ENCODE results near the gene C9orf43. TPM values are rescaled to one million over a fixed set of nuclear protein-coding genes. Genes with fewer than 3 reads are reported as not detected.
A peak's percentile ranks its signal among the peaks of the same experiment; 100 is the strongest.

Gene C9orf43
- total and polyA plus RNA-seq, 4 experiments from 2014 or later: 0.41 to 0.87 (median 0.65) TPM

DNA sequence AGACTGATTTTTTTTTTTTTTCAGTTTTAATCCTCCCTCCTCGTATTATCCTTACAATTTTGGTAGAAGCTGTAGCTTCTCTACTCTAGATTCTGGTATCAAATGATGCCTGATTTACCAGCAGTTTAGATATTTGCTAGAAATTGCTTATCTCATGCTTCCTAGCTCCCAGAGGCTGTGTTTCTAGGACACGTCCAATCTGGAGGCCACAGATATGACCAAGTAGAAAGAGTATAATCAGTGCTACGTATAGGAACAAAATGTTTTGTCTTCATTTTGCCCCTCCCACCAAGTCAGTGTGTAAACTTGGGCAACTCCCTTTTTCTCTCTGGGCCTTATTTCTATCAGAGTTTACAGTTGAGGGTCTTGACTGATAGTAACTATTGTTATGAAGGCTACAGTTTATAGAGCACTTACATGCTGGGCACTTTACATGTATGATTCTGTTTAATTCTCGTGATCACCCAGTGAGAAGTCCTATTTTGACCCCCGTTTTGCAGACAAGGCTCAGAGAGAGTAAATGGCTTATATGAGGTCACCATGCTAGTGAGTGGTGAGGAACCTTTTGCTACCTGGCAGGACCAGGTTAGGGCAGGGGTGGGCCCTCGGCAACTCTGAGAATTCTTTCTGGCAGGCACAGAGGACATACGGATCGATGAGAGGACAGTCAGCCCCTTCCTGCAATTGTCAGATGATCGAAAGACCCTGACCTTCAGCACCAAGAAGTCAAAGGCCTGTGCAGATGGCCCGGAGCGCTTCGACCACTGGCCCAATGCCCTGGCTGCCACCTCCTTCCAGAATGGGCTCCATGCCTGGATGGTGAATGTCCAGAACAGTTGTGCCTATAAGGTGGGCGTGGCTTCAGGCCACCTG lies 41.3 kb upstream of the C9orf43 start:
- DNase-seq: no peak
- H3K27me3 ChIP-seq (ENCODE audit: insufficient read depth, low read length): no peaks in the 10 kb centered on the region
- Mint-ChIP-seq H3K27me3 (no peaks in the 10 kb centered on the region), H3K4me1 (no peaks in the 10 kb centered on the region), H3K4me3 (no peak overlapping the region), H3K27ac (peak overlapping the region in 1 of 7 donors; percentile 47), H3K36me3 (peaks cover 0 to 12% of the 10 kb centered on the region in 2 donors), H3K9me3 (peaks cover 0 to 2% (median 0%) of the 10 kb centered on the region in 8 donors)
- no peaks in the 10 kb centered on the region for H3K4me1 ChIP-seq (ENCODE audit: insufficient read depth, low read length)
- intact Hi-C loops (cut with micrococcal nuclease): no loop called here
- no peak overlapping the region for H3K27ac ChIP-seq (ENCODE audit: low read depth, low read length)
- no peaks in the 10 kb centered on the region for H3K9me3 ChIP-seq (ENCODE audit: control insufficient read depth in 1 of 2, low read length in 2 of 2)
- ChIA-PET POLR2A (ENCODE audit: partially characterized antibody) (no interaction called here), CTCF (ENCODE audit: partially characterized antibody) (no interaction called here)
- no peak overlapping the region for H3K4me3 ChIP-seq (ENCODE audit: low read length in 2 of 2)
- peaks cover 14% of the 10 kb centered on the region for H3K36me3 ChIP-seq (ENCODE audit: insufficient read depth, low read length)

DNA sequence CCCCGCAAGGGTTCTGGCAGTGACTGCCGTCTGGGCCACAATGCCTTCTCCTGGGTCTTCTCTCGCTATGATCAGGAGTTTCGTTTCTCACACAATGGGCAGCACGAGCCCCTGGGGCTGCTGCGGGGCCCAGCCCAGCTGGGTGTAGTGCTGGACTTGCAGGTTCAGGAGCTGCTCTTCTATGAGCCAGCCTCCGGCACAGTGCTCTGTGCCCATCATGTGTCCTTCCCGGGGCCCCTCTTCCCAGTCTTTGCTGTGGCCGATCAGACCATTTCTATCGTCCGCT lies 40.7 kb upstream of the C9orf43 start:
- H3K36me3 ChIP-seq (ENCODE audit: insufficient read depth, low read length): peaks cover 16% of the 10 kb centered on the region
- H3K27me3 ChIP-seq (ENCODE audit: insufficient read depth, low read length): no peaks in the 10 kb centered on the region
- POLR2A ChIA-PET (ENCODE audit: partially characterized antibody): interaction anchor here (1.2 kb wide), 1 partner anchor 40 kb away, joined by 4 read pairs; the partner anchor contains the start of genes C9orf43 and POLE3
- H3K9me3 Mint-ChIP-seq: peaks cover 0 to 2% (median 0%) of the 10 kb centered on the region in 8 donors
- no peaks in the 10 kb centered on the region for H3K4me1 ChIP-seq (ENCODE audit: insufficient read depth, low read length)
- H3K27me3 Mint-ChIP-seq: no peaks in the 10 kb centered on the region
- H3K4me3 ChIP-seq (ENCODE audit: low read length in 2 of 2): no peak overlapping the region
- peaks cover 3 to 16% of the 10 kb centered on the region in 2 donors for H3K36me3 Mint-ChIP-seq
- CTCF ChIA-PET (ENCODE audit: partially characterized antibody): no interaction called here
- intact Hi-C loops (cut with micrococcal nuclease): loop anchor here (10.0 kb wide), 1 partner anchor 145 kb away; the partner anchor contains the start of genes FKBP15 and SLC31A1
- no peak for DNase-seq
- peaks cover 0 to 2% (median under 1%) of the 10 kb centered on the region in 4 donors for H3K4me1 Mint-ChIP-seq
- H3K27ac Mint-ChIP-seq: no peak overlapping the region
- H3K27ac ChIP-seq (ENCODE audit: low read depth, low read length): no peak overlapping the region
- no peaks in the 10 kb centered on the region for H3K9me3 ChIP-seq (ENCODE audit: control insufficient read depth in 1 of 2, low read length in 2 of 2)
- H3K4me3 Mint-ChIP-seq: no peak overlapping the region

DNA sequence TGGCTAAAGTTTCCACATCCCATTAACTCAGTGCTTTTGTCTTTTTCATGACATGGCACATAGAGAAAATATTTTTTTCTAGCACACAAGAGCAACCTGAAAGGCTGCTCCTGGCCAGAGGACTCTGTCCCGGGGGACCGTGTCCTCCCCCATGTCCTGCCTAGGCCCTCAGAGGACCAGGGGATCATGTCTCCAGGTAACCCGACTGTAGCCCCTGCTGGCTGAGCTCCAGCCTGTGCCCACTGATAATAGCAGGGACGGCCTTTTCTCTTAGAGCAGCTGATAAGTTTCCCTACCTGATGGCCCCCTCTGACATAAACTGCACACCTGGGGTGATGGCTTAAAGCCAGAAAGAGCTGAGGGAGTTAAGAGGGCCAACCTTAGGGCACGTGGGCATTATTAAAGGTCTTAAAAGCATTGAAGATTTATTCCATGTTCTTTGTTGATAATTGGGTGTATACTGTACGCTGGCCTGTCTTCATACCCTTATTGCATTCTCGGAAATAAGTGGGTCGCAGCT lies 39.7 kb upstream of the C9orf43 start:
- Mint-ChIP-seq H3K9me3 (no peaks in the 10 kb centered on the region), H3K27ac (peak overlapping the region in 2 of 7 donors; percentile 29 to 57)

DNA sequence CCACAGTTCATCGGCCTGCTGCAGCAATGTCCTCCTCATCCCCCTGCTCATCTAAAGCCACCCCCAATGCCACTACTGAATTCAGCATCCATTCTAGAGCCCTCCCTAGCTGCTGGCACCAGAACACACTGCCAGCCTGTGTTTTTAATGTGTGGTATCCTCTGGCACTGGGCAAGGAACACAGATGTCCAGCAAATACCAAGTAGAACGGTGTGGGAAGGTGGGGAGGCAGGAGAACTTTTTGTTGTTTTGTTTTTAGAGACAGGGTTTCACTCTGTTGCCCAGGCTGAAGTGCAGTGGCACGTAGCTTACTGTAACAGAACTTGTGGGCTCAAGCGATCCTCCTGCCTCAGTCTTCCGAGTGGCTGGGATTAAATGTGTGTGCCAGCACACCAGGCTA lies 38.5 kb upstream of the C9orf43 start:
- peaks cover 8 to 17% (median 13%) of the 10 kb centered on the region in 4 donors for H3K4me1 Mint-ChIP-seq
- H3K27me3 Mint-ChIP-seq: no peaks in the 10 kb centered on the region
- peaks cover 16% of the 10 kb centered on the region for H3K36me3 ChIP-seq (ENCODE audit: insufficient read depth, low read length)
- H3K27me3 ChIP-seq (ENCODE audit: insufficient read depth, low read length): no peaks in the 10 kb centered on the region
- DNase-seq: no peak
- no peak overlapping the region for H3K27ac ChIP-seq (ENCODE audit: low read depth, low read length)
- H3K9me3 ChIP-seq (ENCODE audit: control insufficient read depth in 1 of 2, low read length in 2 of 2): no peaks in the 10 kb centered on the region
- peaks cover 11% of the 10 kb centered on the region for H3K4me1 ChIP-seq (ENCODE audit: insufficient read depth, low read length)
- H3K9me3 Mint-ChIP-seq: no peaks in the 10 kb centered on the region
- intact Hi-C loops (cut with micrococcal nuclease): loop anchor here (10.0 kb wide), 1 partner anchor 147 kb away; the partner anchor contains the start of genes FKBP15 and SLC31A1
- H3K36me3 Mint-ChIP-seq: peaks cover 3 to 16% of the 10 kb centered on the region in 2 donors
- H3K4me3 ChIP-seq (ENCODE audit: low read length in 2 of 2): no peak overlapping the region
- POLR2A ChIA-PET (ENCODE audit: partially characterized antibody): interaction anchor here (0.7 to 1.3 kb wide), 3 partner anchors 23 to 32 kb away, joined by 3 to 4 read pairs (median 3); partner anchors contain the start of genes ALAD, BSPRY and WDR31
- H3K4me3 Mint-ChIP-seq: no peak overlapping the region
- H3K27ac Mint-ChIP-seq: peak overlapping the region in 1 of 7 donors; percentile 5
- CTCF ChIA-PET (ENCODE audit: partially characterized antibody): no interaction called here

More for the DNA sequence above, 39.7 kb upstream of the C9orf43 start:
- no peak for DNase-seq
- H3K4me3 Mint-ChIP-seq: no peak overlapping the region
- Histone ChIP-seq H3K9me3 (ENCODE audit: control insufficient read depth in 1 of 2, low read length in 2 of 2) (no peaks in the 10 kb centered on the region), H3K4me3 (ENCODE audit: low read length in 2 of 2) (no peak overlapping the region), H3K4me1 (ENCODE audit: insufficient read depth, low read length) (peaks cover 8% of the 10 kb centered on the region), H3K27me3 (ENCODE audit: insufficient read depth, low read length) (no peaks in the 10 kb centered on the region), H3K36me3 (ENCODE audit: insufficient read depth, low read length) (peaks cover 16% of the 10 kb centered on the region), H3K27ac (ENCODE audit: low read depth, low read length) (no peak overlapping the region)
- H3K27me3 Mint-ChIP-seq: no peaks in the 10 kb centered on the region
- H3K4me1 Mint-ChIP-seq: peaks cover 8 to 11% (median 10%) of the 10 kb centered on the region in 4 donors
- intact Hi-C loops (cut with micrococcal nuclease): loop anchor here (10.0 kb wide), 1 partner anchor 146 kb away; the partner anchor contains the start of genes FKBP15 and SLC31A1
- peaks cover 3 to 16% of the 10 kb centered on the region in 2 donors for H3K36me3 Mint-ChIP-seq
- ChIA-PET CTCF (ENCODE audit: partially characterized antibody) (no interaction called here), POLR2A (ENCODE audit: partially characterized antibody) (interaction anchor here (0.6 to 1.3 kb wide), 4 partner anchors 18 to 39 kb away, joined by 3 to 4 read pairs (median 4); partner anchors contain the start of genes ALAD, C9orf43, POLE3 and WDR31)

DNA sequence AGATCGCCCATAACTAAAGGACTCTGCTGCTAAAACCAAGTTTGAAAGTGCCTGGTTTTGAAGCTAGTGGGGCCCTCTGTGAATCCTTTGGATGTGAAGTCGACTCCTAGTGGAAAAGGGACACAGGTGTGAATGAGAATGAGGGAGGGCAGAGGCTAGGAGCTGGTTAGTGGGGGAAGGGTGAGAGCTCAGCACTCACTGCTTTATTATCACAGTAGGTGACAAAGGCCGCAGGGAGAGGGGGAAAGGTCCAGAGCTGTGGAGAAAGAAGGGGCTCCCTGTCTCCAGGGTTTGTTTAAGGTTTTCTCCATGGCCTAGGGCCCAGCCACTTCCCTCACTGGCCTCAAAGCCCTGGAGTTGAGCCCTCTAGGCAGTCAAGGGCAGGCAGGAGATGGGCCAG lies 37.3 kb upstream of the C9orf43 start:
- no peak for DNase-seq
- H3K27me3 Mint-ChIP-seq: no peaks in the 10 kb centered on the region
- Histone ChIP-seq H3K36me3 (ENCODE audit: insufficient read depth, low read length) (peaks cover 16% of the 10 kb centered on the region), H3K9me3 (ENCODE audit: control insufficient read depth in 1 of 2, low read length in 2 of 2) (no peaks in the 10 kb centered on the region), H3K4me1 (ENCODE audit: insufficient read depth, low read length) (peaks cover 13% of the 10 kb centered on the region), H3K27me3 (ENCODE audit: insufficient read depth, low read length) (no peaks in the 10 kb centered on the region), H3K4me3 (ENCODE audit: low read length in 2 of 2) (no peak overlapping the region), H3K27ac (ENCODE audit: low read depth, low read length) (no peak overlapping the region)
- H3K4me3 Mint-ChIP-seq: no peak overlapping the region
- H3K4me1 Mint-ChIP-seq: peaks cover 8 to 18% (median 13%) of the 10 kb centered on the region in 4 donors
- H3K36me3 Mint-ChIP-seq: peaks cover 3 to 16% of the 10 kb centered on the region in 2 donors
- CTCF ChIA-PET (ENCODE audit: partially characterized antibody): interaction anchor here (0.6 to 1.2 kb wide), 2 partner anchors 28 to 972 kb away, joined by 3 to 4 read pairs; partner anchors contain the start of gene ALAD
- intact Hi-C loops (cut with micrococcal nuclease): loop anchor here (10.0 kb wide), 1 partner anchor 148 kb away; the partner anchor contains the start of genes FKBP15 and SLC31A1
- no peaks in the 10 kb centered on the region for H3K9me3 Mint-ChIP-seq
- POLR2A ChIA-PET (ENCODE audit: partially characterized antibody): no interaction called here
- peak overlapping the region in 2 of 7 donors; percentile 23 to 53 for H3K27ac Mint-ChIP-seq

DNA sequence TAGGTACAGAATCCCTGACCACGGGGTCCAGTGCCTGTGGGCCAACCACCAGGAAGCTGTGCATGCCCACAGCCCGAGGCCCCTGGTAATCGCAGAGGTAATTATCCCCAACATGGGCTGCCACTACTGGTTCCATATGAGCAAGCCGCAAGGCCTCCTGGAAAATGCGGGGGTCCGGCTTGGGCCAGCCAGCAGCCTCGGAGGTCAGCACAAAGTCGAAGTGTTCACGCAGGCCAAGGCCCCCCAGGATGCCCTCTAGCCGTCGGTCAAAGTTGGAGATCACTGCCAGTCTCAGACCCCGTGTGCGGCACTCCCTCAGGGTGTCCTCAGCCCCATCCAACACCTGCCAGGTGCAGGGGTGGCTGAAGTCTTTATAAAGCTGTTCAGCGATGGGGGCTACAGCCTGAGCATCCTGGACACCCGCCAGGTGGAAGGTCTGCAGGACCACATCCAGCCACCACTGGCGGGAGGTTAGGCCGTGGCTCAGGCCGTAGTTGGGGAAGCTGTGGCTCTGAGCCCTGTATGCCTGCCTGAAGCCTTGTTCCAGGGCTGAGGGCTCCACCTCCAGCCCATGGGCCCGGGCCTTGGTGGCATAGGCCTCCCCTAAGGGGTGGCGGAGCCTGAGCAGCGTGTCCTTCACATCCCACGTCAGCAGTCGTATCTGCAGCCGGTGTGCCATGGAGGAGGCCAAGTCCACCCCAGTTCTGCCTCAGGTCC lies 36.7 kb upstream of the C9orf43 start:
- Histone ChIP-seq H3K36me3 (ENCODE audit: insufficient read depth, low read length) (peaks cover 16% of the 10 kb centered on the region), H3K4me1 (ENCODE audit: insufficient read depth, low read length) (peaks cover 13% of the 10 kb centered on the region), H3K4me3 (ENCODE audit: low read length in 2 of 2) (no peak overlapping the region), H3K27me3 (ENCODE audit: insufficient read depth, low read length) (no peaks in the 10 kb centered on the region), H3K9me3 (ENCODE audit: control insufficient read depth in 1 of 2, low read length in 2 of 2) (no peaks in the 10 kb centered on the region), H3K27ac (ENCODE audit: low read depth, low read length) (no peak overlapping the region)
- POLR2A ChIA-PET (ENCODE audit: partially characterized antibody): no interaction called here
- no peaks in the 10 kb centered on the region for H3K9me3 Mint-ChIP-seq
- no peak overlapping the region for H3K4me3 Mint-ChIP-seq
- peak overlapping the region in 2 of 7 donors; percentile 20 to 66 for H3K27ac Mint-ChIP-seq
- no peaks in the 10 kb centered on the region for H3K27me3 Mint-ChIP-seq
- intact Hi-C loops (cut with micrococcal nuclease): loop anchor here (10.0 kb wide), 1 partner anchor 149 kb away; the partner anchor contains the start of genes FKBP15 and SLC31A1
- DNase-seq: no peak
- peaks cover 3 to 16% of the 10 kb centered on the region in 2 donors for H3K36me3 Mint-ChIP-seq
- H3K4me1 Mint-ChIP-seq: peaks cover 8 to 21% (median 13%) of the 10 kb centered on the region in 4 donors
- CTCF ChIA-PET (ENCODE audit: partially characterized antibody): interaction anchor here (0.6 to 1.2 kb wide), 3 partner anchors 27 to 973 kb away, joined by 3 to 4 read pairs (median 3); partner anchors contain the start of gene ALAD

Measured in CD4-positive, alpha-beta memory T cell (primary cell).